Hepatic stellate cell (primary cell): ENCODE data around the gene THUMPD3.

Experiments
- DNase-seq: peaks from one replicate; pipeline ENCODE4 v3.0.0; 2011; ENCODE audit warnings: low spot score

The THUMPD3 gene

GRCh38 chr3:9352917-9353752 lies 9.7 kb upstream of the THUMPD3 start:
- DNase-seq: peak; percentile 70

- DNase-seq: no peak
Observed at GRCh38 chr3:9361691-9362388, 1.0 kb upstream of the THUMPD3 start.

GRCh38 chr3:9369508-9369907 lies 6.7 kb downstream of the THUMPD3 start:
- DNase-seq: no peak

GRCh38 chr3:9373465-9373864 lies 10.6 kb downstream of the THUMPD3 start:
- no peak for DNase-seq

GRCh38 chr3:9377981-9378380 lies 15.1 kb downstream of the THUMPD3 start:
- DNase-seq: no peak

- DNase-seq: no peak
Observed at GRCh38 chr3:9379327-9379726, 16.5 kb downstream of the THUMPD3 start.

GRCh38 chr3:9380014-9380413 lies 17.2 kb downstream of the THUMPD3 start:
- DNase-seq: no peak

GRCh38 chr3:9384141-9384828 lies 21.4 kb downstream of the THUMPD3 start:
- no peak for DNase-seq

- DNase-seq: no peak
Observed at GRCh38 chr3:9385187-9386077, 22.6 kb downstream of the THUMPD3 start.

- no peak for DNase-seq
Observed at GRCh38 chr3:9386078-9386459, 23.2 kb downstream of the THUMPD3 start.

GRCh38 chr3:9386501-9387321 lies 23.9 kb downstream of the THUMPD3 start:
- no peak for DNase-seq

GRCh38 chr3:9387322-9387655 lies 24.4 kb downstream of the THUMPD3 start:
- DNase-seq: no peak

- no peak for DNase-seq
Observed at GRCh38 chr3:9388142-9388541, 25.3 kb downstream of the THUMPD3 start.

- DNase-seq: no peak
Observed at GRCh38 chr3:9388562-9389272, 25.9 kb downstream of the THUMPD3 start.

GRCh38 chr3:9390265-9390888 lies 27.5 kb downstream of the THUMPD3 start:
- DNase-seq: no peak

- no peak for DNase-seq
Observed at GRCh38 chr3:9392041-9392440, 29.2 kb downstream of the THUMPD3 start.

- DNase-seq: no peak
Observed at GRCh38 chr3:9395570-9396300, 32.9 kb downstream of the THUMPD3 start.

GRCh38 chr3:9396301-9396631 lies 33.4 kb downstream of the THUMPD3 start:
- DNase-seq: peak; percentile 82

GRCh38 chr3:9396632-9397331 lies 33.9 kb downstream of the THUMPD3 start:
- peak; percentile 94 for DNase-seq
